HG03280 (cell line): ENCODE measurements around the gene GPSM1.

Experiments used
- ATAC-seq: cut with Tn5 transposase; IDR thresholded peaks from one replicate; pipeline ENCODE4 v1.9.1; 2021; ENCODE audit warnings: mild to moderate bottlenecking, moderate library complexity; ENCODE audit not compliant: unreplicated experiment

Gene GPSM1

DNA sequence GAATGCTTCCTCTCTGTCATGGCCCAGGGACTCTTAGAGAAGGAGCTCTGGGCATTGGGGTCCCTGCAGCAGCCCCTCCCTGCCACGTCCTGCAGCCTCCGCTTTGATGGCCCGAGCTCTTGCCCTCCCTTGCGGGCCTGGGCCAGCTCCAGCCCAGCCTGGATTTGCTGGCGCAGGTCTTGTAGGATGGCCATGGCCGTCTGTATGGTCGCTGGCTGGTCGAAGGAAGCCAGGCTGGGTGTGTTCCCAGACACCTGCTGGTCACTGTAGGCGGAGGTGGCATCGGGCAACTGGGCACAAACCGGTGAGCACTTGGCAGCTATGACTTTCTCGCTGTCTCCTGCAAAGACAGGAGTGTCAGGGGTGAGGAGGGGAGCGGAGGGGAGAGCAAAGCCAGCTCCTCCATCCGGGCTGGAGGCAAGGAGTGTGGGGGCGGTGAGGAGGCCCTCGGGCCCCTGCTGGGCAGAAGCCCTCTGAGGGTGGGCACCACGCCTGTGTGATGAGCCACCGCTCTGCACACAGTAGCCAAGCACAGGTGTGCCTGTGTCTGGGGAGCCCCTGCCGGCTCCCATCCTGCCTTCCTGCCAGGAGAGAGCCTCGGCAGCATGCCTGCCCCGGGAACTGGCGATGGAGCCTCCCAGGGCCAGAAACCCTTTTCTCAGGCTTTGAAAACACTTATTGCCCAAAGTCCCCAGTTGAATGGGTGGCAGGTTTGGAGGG is 35.9 kb upstream of the GPSM1 start:
- ATAC-seq: no peak

- ATAC-seq: no peak
These were observed 35.3 kb upstream of the GPSM1 start for GRCh38 chr9:136292026-136292538.

DNA sequence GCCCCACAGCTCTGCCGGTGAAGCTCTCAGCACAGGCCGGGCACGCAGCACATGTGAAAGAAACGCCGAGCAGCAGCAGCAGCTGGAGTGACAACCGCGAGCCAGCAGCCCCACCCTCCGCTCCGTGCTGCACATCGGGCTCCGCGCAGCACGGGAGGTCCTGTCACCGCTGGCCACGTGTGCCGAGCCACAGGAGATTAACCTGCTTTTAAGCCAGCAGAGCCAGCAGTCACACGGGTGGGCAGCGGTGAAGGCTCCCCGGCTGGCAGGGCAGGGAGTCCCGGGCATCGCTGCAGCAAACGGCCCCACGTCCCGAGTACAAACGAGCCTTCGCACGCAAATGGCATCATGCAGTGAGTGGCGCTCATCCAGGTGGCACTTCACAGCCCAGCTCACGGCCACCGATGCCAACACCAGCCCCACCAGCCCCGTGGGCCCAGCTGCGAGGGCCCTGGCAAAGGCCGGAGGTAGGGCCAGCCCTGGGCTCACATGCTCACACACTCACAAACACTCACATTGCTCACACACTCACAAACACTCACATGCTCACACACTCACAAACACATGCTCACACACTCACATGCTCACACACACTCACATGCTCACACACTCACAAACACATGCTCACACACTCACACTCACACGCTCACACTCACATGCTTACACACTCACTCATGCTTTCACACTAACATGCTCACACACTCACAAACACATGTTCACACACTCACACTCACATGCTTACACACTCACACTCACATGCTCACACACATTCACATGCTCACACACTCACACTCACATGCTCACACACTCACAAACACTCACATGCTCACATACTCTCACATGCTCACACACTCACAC is 34.5 kb upstream of the GPSM1 start:
- ATAC-seq: no peak

DNA sequence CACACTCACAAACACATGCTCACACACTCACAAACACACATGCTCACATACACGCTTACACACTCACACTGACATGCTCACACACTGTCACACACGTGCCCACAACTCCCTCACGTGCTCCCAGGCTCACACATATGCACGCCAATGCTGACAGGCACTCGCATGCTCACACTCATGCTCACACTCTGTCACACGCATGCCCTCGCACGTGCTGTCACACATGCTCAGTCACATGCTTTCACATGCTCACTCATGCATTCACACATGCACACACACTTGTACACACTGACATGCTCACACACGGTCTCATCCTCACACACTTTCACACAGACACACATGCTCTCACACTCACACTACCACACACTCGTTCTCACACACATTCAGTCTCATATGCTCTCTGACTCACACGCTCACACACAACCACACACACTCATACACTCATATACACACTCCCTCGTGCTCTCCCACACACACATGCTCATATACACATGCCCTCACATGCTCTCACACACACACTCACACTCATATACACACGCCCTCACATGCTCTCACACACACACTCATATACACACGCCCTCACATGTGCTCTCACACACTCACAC is 33.8 kb upstream of the GPSM1 start:
- no peak for ATAC-seq

DNA sequence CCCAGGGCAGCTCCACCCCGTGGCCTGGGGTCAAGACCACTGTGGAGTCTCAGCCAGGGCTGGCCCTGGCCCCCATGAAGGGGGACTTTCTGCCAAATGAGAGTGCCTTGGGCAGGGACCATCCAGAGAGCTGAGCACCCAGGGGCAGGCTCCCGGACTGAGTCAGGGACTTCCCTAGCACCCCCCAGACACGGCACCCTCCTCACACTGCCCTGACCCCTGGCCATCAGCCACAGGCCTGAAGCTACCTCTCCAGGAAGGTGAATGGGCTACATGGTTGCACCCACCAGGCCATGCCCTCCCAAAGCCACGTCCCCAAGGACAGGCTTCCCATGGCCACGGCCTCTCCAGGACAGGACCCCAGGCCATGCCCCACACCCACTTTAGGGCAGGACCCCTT is 32.9 kb upstream of the GPSM1 start:
- ATAC-seq: no peak

DNA sequence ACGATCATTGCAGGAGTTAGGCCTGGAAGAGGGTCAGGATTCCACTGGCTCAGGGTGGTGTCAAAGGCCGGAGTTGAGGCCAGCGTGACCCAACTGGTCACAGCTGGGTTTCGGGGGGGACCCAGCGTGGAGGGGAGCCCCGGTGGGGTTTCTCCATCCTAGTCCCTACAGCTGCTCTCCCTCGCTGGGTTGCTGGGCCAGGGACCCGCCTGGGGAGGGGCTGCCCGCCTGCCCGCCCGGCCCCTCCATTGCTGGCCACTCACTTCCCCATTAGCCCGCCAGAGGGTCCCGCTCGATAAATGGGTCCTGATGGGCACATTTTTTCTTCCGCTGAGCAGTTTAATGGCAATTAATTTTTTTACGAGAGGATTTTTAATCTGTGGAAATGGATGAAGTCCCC is 32.3 kb upstream of the GPSM1 start:
- ATAC-seq: no peak

GRCh38 chr9:136295542-136296433 is 31.6 kb upstream of the GPSM1 start:
- ATAC-seq: no peak

DNA sequence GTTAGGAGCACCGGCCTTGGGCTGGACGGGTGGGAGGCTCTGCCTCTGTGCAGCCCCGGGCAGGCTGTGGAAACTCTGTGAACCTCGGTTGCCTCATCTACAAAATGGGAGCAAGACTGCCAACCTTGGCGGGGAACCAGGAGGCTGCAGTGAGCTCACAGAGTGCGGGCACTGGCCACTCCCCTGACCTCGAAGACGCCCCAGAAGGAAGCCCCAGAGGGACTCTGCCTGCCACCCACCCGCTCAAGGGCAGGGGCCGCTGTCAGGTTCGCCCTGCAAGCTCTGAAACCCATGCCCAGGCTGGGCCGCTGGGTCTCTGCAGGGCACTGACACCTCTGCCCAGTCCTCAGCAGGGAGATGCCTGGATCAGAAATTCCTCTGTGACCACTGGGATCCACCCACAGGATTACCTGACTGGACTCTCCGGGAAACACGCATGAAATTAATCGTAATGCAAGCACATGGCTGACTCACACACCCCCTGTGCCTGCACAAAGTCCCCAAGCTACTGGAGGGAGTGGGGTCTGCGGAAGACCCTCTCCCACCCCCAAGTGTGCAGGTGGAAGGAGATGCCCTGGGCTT is 30.8 kb upstream of the GPSM1 start:
- no peak for ATAC-seq

- no peak for ATAC-seq
These were observed 30.2 kb upstream of the GPSM1 start for GRCh38 chr9:136297016-136297691.

DNA sequence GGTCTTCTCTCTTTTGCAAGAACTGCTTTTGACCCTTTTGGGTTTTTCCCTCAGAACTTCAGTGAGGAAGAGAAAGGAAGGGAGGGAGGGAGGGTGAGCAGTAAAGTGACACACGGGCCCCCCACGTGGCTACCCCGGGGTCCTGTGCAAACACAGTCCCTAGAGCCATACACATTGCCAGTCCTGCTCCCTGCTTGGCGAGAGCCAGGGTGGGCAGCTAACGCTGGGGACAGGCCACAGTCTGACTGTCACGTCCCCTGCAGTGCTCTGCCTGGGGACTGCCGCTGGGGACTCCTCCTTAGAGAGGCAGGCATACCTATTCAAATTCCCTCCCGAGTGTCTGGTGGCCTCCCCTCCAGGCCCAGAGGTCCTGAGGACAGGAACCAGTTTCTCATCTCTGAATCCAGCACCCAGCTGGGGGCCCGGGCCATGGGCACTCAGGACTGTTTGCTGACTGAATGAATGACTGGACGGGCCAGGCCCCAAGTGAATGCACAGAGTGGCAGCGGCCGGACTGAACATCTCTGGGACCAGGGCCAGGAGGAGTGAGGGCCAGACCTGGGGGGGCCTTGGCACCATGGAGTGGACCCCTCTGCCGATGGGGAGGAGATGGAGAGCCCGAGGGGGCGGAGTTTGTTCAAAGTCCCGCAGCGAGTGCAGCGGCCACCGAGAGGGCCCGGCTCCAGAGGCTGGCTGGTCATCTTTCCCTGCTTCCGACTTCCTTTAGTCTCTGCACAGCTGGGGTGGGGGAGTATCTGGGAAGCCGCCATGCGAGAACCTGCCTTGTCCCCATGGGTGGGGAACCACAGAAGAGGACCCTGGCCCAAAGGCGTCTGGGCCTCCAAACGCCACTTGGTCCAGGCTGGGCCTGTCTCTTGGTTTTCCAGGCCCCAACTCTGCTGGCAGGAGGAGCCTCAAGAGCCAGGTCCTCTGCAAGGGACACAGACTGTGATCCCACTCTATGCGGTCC is 29.3 kb upstream of the GPSM1 start:
- no peak for ATAC-seq

- no peak for ATAC-seq
These were observed 28.2 kb upstream of the GPSM1 start for GRCh38 chr9:136299116-136299515.

- no peak for ATAC-seq
These were observed 27.8 kb upstream of the GPSM1 start for GRCh38 chr9:136299541-136299940.

DNA sequence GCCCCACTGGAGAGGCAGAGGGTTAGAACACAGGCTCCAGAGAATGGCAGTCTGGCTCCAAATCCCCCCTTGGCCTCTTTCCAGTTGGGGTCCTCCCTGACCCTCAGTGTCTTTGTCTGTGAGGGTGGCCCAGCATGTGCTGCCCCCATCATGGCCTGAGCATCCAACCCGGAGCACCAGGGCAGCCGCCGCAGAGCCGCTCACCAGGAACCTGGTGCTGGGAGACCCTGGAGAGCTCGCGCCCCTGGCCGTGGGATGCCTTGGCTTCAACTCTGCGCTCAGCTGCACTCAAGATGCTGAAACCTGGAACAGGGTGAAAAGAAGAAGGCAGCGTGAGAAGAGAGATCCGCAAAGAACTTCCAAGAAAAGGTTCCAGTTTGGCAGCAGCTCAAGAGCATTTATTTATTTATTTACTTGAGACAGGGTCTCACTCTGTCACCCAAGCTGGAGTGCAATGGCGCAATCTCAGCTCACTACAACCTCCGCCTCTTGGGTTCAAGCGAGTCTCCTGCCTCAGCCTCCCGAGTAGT is 27.3 kb upstream of the GPSM1 start:
- ATAC-seq: no peak

DNA sequence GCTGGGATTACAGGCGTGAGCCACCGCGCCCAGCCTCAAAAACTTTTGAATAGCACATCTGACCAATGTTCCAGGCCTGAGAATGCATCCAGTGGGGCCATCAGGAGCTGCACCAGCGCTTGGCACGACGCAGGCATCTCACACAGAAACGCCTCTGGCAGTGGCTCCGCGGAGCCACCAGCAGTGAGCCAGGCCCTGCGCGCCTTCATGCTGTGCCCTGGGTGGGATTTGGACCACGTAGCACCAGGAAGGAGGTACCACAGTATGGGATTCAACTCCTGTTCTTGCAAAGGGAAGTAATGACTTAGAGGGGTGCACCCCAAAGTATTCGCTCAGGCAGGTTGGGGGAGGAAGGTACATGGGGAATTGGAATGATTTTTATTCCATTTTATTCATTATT is 26.5 kb upstream of the GPSM1 start:
- ATAC-seq: no peak

- no peak for ATAC-seq
These were observed 24.8 kb upstream of the GPSM1 start for GRCh38 chr9:136302527-136302926.

- no peak for ATAC-seq
These were observed 24.1 kb upstream of the GPSM1 start for GRCh38 chr9:136303066-136303824.

DNA sequence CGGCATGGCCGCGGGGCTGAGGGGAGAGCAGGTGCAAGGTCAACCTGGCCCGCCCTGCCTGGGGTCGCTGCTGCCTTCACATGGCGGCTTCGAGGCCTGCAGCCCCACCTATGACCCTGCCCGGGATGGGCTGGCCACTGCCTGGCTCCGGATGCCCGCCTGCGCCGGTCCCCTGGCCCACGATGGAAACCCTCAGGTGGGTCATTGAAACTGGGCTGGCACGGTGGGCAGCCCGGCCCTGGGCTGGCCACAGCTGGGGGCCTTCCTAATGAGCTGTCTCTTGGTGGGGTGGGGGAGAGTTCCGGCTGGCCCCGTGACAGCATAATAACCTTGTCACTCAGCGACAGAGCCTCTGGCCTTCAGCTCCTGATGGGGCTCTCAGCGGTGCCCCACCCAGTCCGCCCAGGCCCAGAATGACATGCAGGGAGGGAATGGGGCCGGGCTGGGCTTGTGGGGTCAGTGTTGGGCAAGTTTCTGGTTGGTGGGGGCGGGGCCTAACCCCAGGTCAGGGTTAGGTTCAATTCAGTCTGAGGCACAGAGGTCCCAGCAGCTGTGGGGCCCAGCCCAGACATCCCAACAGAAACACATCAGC is 23.4 kb upstream of the GPSM1 start, which contains the start of gene CCDC187:
CCDC187 (minus strand) TSS at position 270 of the 592 bp plus-strand sequence; CDS start at position 6, 264 bp downstream.
- no peak for ATAC-seq
